GM18517 (cell line): ENCODE results near the gene SP140.
"Not testable (repeated sequence)": the region's sequence is repeated elsewhere in the genome, so short reads cannot be mapped to it uniquely, and the experiment has no call there.

Source experiments
- ATAC-seq: cut with Tn5 transposase; IDR thresholded peaks from one replicate; pipeline ENCODE4 v1.9.1; 2021; ENCODE audit warnings: mild to moderate bottlenecking, moderate library complexity; ENCODE audit not compliant: unreplicated experiment

SP140 gene

DNA sequence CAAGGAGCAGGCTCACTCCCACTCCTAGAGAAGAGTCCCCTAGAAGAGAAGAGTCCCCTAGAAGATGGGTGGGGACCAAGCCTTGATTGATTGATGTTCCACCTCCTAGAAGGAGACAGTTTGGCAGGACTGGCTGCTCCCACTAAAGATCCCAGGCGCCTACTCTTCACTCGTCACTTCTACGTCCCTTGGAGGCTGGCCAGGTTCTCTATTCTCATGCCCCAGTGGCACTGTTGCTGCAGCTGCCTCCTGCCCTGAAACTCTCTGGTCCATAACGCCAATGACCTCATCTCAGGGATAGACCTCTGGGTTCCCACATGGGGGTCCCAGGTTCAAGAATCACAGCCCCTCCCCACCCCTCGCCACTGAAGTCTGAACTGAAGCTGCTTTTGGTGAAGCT is 99.0 kb downstream of the SP140 start:
- ATAC-seq: no peak

GRCh38 chr2:230325316-230326243 is 100.0 kb downstream of the SP140 start:
- ATAC-seq: no peak

GRCh38 chr2:230326453-230327417 is 101.2 kb downstream of the SP140 start, which contains the start of gene SP140L:
Gene SP140L (plus strand): TSS chr2:230327193. CDS start chr2:230327270, 77 bp downstream.
- peak; percentile 75 for ATAC-seq

- peak; percentile 63 for ATAC-seq
Observed at GRCh38 chr2:230327418-230328154, 102.0 kb downstream of the SP140 start.

- no peak for ATAC-seq
Observed at GRCh38 chr2:230328155-230328458, 102.6 kb downstream of the SP140 start.

GRCh38 chr2:230329946-230330605 is 104.5 kb downstream of the SP140 start:
- no peak for ATAC-seq

GRCh38 chr2:230330725-230331124 is 105.2 kb downstream of the SP140 start:
- no peak for ATAC-seq

GRCh38 chr2:230335461-230335863 is 109.9 kb downstream of the SP140 start:
- no peak for ATAC-seq

GRCh38 chr2:230335864-230336506 is 110.4 kb downstream of the SP140 start:
- ATAC-seq: no peak

- not testable (repeated sequence) for ATAC-seq
Observed at GRCh38 chr2:230341936-230342528, 116.5 kb downstream of the SP140 start.

DNA sequence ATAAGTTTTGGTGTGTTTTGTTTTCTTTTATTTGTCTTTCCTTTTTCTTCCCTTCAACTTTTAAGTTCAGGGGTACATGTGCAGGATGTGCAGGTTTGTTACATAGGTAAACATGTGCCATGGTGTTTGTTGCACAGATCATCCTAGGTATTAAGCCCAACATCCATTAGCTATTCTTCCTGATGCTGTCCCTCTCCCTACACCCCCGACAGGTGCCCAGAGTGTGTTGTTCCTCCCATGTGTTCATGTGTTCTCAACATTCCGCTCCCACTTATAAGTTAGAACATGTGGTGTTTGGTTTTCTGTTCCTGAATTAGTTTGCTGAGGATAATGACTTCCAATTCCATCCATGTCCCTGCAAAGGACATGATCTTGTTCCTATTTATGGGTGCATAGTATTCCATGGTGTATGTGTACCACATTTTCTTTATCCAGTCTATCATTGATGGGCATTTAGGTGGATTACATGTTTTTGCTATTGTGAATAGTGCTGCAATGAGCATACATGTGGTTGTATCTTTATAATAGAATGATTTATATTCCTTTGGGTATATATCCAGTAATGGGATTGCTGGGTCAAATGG is 117.6 kb downstream of the SP140 start:
- ATAC-seq: not testable (repeated sequence)

DNA sequence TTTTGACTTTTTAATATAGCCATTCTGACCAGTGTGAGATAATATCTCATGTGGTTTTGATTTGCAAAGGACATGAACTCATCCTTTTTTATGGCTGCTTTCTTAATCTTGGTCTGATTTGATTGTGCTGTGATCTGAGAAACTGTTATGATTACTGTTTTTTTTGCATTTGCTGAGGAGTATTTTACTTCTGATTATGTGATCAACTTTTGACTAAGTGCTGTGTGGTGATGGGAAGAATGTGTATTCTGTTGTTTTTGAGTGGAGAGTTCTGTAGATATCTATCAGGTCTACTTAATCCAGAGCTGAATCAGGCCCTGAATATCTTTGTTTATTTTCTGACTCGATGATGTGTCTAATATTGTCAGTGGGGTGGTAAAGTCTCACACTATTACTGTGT is 118.2 kb downstream of the SP140 start:
- ATAC-seq: no peak

- ATAC-seq: no peak
Observed at GRCh38 chr2:230346465-230346864, 120.9 kb downstream of the SP140 start.

DNA sequence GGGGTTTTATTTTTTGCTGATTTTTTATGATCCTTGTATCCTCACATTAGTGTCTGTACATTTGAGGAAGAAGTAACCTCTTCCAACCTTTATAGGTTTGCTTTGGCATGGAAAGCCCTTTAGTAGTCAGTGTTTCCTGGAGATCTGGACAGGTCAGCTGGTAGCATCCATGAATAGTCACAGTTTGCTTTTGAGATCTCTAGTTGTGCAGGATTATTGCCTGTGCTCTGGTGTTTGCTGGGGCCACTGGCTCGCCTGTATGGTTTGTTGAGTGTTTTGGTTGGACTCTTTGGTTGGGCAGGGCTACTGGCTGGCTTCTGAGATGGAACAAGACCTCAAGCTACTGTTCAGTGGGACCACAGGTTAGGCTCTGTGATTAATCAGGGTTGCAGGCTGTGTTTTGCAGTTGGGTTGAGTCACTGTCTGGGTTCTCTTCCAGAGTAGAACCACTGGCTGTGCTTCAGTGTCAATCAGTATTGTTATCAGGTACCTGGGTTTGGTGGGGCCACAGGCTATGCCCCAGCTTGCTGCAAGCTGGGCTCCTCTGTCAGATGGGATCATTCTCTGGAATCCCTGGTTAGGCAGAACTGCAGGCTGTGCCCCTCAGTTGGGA is 121.5 kb downstream of the SP140 start:
- ATAC-seq: no peak

GRCh38 chr2:230347659-230348305 is 122.2 kb downstream of the SP140 start:
- no peak for ATAC-seq

- no peak for ATAC-seq
Observed at GRCh38 chr2:230348787-230349186, 123.3 kb downstream of the SP140 start.

DNA sequence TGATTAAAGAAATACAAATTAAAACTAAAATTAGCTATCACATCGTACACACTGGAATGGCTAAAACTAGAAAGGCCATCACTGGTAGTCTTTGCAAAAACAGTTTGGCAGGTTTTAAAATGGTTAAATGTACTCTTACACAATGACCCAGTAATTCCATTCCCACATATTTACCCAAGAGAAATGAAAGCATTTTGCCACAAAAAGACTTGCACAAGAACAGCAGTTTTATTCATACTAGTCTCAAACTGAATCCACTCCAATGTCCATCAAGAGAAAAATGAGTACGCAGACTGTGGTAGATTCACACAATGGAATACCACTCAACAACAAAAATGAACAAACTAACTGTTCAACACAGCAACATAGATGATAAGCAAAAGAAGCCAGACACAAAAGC is 130.5 kb downstream of the SP140 start:
- ATAC-seq: no peak

DNA sequence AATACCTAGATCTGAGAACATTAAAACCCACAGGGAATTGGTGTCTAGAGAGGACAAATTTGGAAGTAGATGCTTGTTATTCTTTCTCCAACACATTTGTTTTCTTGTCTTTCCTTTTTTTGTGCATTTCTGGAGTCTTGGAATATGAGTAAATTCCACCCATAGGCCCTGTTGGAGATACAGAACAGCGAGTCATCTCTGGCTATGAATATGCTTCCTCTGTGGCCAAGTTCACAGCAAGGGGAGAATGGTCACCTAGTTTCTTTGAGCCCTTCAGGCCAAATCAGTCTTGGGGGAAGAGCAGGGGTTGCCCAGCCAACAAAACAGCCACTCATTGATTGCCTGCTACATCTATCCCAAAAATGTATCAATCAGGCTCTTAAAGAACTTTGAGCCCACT is 132.8 kb downstream of the SP140 start:
- no peak for ATAC-seq
